WTC11 (cell line): ENCODE data around the gene PEX7. TPM values are rescaled to one million over a fixed set of nuclear protein-coding genes. Genes with fewer than 3 reads are reported as not detected.

Experiments
- ATAC-seq: fragments of 200-7000 bp; cut with Tn5 transposase; 2 replicates; pipeline ENCODE4 v1.10.0; 2021; ENCODE audit warnings: mild to moderate bottlenecking, moderate library complexity
- CTCF ChIA-PET: fragments of 300-600 bp; sonication (Branson Sonifier 250); formaldehyde crosslinking; loops from one replicate; lab custom pipeline; 2021; ENCODE audit warnings: antibody characterized with exemption; lab: Charles Lee
- POLR2A ChIA-PET: fragments of 350-600 bp; sonication (Branson Sonifier 250); formaldehyde crosslinking; loops from one replicate; lab custom pipeline; 2021; ENCODE audit warnings: antibody characterized with exemption; lab: Charles Lee
- DNase-seq: peaks from one replicate; pipeline ENCODE4 v3.0.0; 2021; ENCODE audit warnings: low spot score
- H3K27ac Mint-ChIP-seq: 2 replicates; pipeline ENCODE4 v1.8.0; 2021; ENCODE audit warnings: mixed read lengths
- H3K27me3 Mint-ChIP-seq: 2 replicates; pipeline ENCODE4 v1.8.0; 2021; ENCODE audit warnings: low read depth, mild to moderate bottlenecking, moderate library complexity, mixed read lengths
- H3K36me3 Mint-ChIP-seq: 2 replicates; pipeline ENCODE4 v1.8.0; 2021; ENCODE audit warnings: mixed read lengths
- H3K4me1 Mint-ChIP-seq: 2 replicates; pipeline ENCODE4 v1.8.0; 2022; ENCODE audit warnings: mixed read lengths
- H3K4me3 Mint-ChIP-seq: 2 replicates; pipeline ENCODE4 v1.8.0; 2021; ENCODE audit warnings: mild to moderate bottlenecking, moderate library complexity, mixed read lengths
- H3K9me3 Mint-ChIP-seq: 2 replicates; pipeline ENCODE4 v1.8.0; 2021; ENCODE audit warnings: mixed read lengths
- ETV6 ChIP-seq: sonication (generic); formaldehyde crosslinking; IDR thresholded peaks from 2 replicates; pipeline ENCODE4 v1.8.1; 2022; ENCODE audit warnings: mild to moderate bottlenecking, missing genetic modification reagents
- FOXP1 ChIP-seq: sonication (generic); formaldehyde crosslinking; IDR thresholded peaks from 2 replicates; pipeline ENCODE4 v1.8.0; 2022; ENCODE audit warnings: missing genetic modification reagents, mild to moderate bottlenecking, moderate library complexity, borderline replicate concordance
- GABPB1 ChIP-seq: sonication (generic); formaldehyde crosslinking; IDR thresholded peaks from 2 replicates; pipeline ENCODE4 v1.8.1; 2023; ENCODE audit warnings: mild to moderate bottlenecking, missing genetic modification reagents
- KAT7 ChIP-seq: sonication (generic); formaldehyde crosslinking; IDR thresholded peaks from 2 replicates; pipeline ENCODE4 v1.8.1; 2023; ENCODE audit warnings: missing genetic modification reagents, mild to moderate bottlenecking, borderline replicate concordance
- NFATC4 ChIP-seq: fragments of 250-450 bp; sonication (Bioruptor Pico); IDR thresholded peaks from 2 replicates; pipeline ENCODE4 v1.9.0; 2021; ENCODE audit warnings: mild to moderate bottlenecking
- NR1H2 ChIP-seq: sonication (generic); formaldehyde crosslinking; IDR thresholded peaks from 2 replicates; pipeline ENCODE4 v1.9.0; 2021; ENCODE audit warnings: mild to moderate bottlenecking, moderate library complexity, missing genetic modification reagents
- RORB ChIP-seq: fragments of 250-450 bp; sonication (Bioruptor Pico); IDR thresholded peaks from 2 replicates; pipeline ENCODE4 v1.9.0; 2021; ENCODE audit warnings: mild to moderate bottlenecking
- SP1 ChIP-seq: sonication (generic); formaldehyde crosslinking; conservative IDR thresholded peaks from 2 replicates; pipeline ENCODE4 v1.8.1; 2022; ENCODE audit warnings: missing genetic modification reagents
- TCF7 ChIP-seq: sonication (generic); formaldehyde crosslinking; IDR thresholded peaks from 2 replicates; pipeline ENCODE4 v1.8.0; 2022; ENCODE audit warnings: mild to moderate bottlenecking, low read depth, missing genetic modification reagents, moderate library complexity
- TEAD1 ChIP-seq: sonication (generic); formaldehyde crosslinking; IDR thresholded peaks from 2 replicates; pipeline ENCODE4 v1.8.0; 2022; ENCODE audit warnings: mild to moderate bottlenecking, missing genetic modification reagents
- ZNF317 ChIP-seq: sonication (generic); formaldehyde crosslinking; IDR thresholded peaks from 2 replicates; pipeline ENCODE4 v1.8.1; 2023; ENCODE audit warnings: low read depth, mild to moderate bottlenecking, moderate library complexity, missing genetic modification reagents, borderline replicate concordance
- total RNA-seq: library from RNA; stranded (reverse); gene quantifications from 3 replicates; pipeline ENCODE4 v1.2.3, GENCODE V29; 2021
- TF ChIP-seq, protein P1 (sequence below): fragments of 200-600 bp; IDR thresholded peaks from 2 replicates; pipeline ENCODE4 v1.8.0; 2022; ENCODE audit warnings: antibody characterized with exemption
- TF ChIP-seq, protein P2 (sequence below): sonication (generic); formaldehyde crosslinking; IDR thresholded peaks from 2 replicates; pipeline ENCODE4 v1.8.0; 2023; ENCODE audit warnings: missing genetic modification reagents, mild to moderate bottlenecking, borderline replicate concordance
- TF ChIP-seq, protein P3 (sequence below): sonication (generic); formaldehyde crosslinking; IDR thresholded peaks from 2 replicates; pipeline ENCODE4 v1.8.0; 2022; ENCODE audit warnings: mild to moderate bottlenecking, missing genetic modification reagents
- TF ChIP-seq, protein P4 (sequence below): sonication (generic); formaldehyde crosslinking; IDR thresholded peaks from 2 replicates; pipeline ENCODE4 v1.8.0; 2022; ENCODE audit warnings: mild to moderate bottlenecking, missing genetic modification reagents
- TF ChIP-seq, protein P5 (sequence below): fragments of 250-450 bp; sonication (Bioruptor Pico); IDR thresholded peaks from 2 replicates; pipeline ENCODE4 v1.9.0; 2021; ENCODE audit warnings: mild to moderate bottlenecking
- TF ChIP-seq, protein P6 (sequence below): fragments of 250-450 bp; sonication (Bioruptor Pico); conservative IDR thresholded peaks from 2 replicates; pipeline ENCODE4 v1.9.0; 2021; ENCODE audit warnings: mild to moderate bottlenecking

PEX7 gene
- total RNA-seq, 1 experiment from 2014 or later: 9.8 TPM

DNA sequence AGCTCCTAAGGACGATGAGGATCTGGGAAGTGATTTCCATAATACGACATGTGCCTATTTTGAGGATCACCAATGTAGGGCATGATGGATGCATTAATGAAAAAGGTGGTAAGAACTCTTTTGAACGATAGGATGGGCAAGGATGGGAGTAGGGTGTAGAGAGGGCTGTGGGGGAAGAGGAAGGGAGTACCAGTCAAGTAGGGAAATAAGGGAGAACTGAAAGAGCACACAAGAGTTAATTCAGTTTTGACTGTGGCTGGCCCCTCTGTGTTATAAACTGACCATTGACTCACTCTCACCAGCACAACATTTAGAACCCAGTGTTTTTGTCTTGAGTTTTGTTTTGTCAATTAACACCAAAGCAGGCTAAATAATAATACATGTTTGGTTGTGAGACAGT, 132.7 kb downstream of the PEX7 start (continued):
- TF ChIP-seq ZNF317 (CRISPR knock-in tag) (no peak), GABPB1 (no peak), NFATC4 (CRISPR knock-in tag) (no peak), TCF7 (CRISPR knock-in tag) (no peak)
- TF ChIP-seq, protein P1, sequence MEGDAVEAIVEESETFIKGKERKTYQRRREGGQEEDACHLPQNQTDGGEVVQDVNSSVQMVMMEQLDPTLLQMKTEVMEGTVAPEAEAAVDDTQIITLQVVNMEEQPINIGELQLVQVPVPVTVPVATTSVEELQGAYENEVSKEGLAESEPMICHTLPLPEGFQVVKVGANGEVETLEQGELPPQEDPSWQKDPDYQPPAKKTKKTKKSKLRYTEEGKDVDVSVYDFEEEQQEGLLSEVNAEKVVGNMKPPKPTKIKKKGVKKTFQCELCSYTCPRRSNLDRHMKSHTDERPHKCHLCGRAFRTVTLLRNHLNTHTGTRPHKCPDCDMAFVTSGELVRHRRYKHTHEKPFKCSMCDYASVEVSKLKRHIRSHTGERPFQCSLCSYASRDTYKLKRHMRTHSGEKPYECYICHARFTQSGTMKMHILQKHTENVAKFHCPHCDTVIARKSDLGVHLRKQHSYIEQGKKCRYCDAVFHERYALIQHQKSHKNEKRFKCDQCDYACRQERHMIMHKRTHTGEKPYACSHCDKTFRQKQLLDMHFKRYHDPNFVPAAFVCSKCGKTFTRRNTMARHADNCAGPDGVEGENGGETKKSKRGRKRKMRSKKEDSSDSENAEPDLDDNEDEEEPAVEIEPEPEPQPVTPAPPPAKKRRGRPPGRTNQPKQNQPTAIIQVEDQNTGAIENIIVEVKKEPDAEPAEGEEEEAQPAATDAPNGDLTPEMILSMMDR: no peak
- TF ChIP-seq, protein P2, sequence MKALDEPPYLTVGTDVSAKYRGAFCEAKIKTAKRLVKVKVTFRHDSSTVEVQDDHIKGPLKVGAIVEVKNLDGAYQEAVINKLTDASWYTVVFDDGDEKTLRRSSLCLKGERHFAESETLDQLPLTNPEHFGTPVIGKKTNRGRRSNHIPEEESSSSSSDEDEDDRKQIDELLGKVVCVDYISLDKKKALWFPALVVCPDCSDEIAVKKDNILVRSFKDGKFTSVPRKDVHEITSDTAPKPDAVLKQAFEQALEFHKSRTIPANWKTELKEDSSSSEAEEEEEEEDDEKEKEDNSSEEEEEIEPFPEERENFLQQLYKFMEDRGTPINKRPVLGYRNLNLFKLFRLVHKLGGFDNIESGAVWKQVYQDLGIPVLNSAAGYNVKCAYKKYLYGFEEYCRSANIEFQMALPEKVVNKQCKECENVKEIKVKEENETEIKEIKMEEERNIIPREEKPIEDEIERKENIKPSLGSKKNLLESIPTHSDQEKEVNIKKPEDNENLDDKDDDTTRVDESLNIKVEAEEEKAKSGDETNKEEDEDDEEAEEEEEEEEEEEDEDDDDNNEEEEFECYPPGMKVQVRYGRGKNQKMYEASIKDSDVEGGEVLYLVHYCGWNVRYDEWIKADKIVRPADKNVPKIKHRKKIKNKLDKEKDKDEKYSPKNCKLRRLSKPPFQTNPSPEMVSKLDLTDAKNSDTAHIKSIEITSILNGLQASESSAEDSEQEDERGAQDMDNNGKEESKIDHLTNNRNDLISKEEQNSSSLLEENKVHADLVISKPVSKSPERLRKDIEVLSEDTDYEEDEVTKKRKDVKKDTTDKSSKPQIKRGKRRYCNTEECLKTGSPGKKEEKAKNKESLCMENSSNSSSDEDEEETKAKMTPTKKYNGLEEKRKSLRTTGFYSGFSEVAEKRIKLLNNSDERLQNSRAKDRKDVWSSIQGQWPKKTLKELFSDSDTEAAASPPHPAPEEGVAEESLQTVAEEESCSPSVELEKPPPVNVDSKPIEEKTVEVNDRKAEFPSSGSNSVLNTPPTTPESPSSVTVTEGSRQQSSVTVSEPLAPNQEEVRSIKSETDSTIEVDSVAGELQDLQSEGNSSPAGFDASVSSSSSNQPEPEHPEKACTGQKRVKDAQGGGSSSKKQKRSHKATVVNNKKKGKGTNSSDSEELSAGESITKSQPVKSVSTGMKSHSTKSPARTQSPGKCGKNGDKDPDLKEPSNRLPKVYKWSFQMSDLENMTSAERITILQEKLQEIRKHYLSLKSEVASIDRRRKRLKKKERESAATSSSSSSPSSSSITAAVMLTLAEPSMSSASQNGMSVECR (CRISPR knock-in tag): no peak
- TF ChIP-seq, protein P3, sequence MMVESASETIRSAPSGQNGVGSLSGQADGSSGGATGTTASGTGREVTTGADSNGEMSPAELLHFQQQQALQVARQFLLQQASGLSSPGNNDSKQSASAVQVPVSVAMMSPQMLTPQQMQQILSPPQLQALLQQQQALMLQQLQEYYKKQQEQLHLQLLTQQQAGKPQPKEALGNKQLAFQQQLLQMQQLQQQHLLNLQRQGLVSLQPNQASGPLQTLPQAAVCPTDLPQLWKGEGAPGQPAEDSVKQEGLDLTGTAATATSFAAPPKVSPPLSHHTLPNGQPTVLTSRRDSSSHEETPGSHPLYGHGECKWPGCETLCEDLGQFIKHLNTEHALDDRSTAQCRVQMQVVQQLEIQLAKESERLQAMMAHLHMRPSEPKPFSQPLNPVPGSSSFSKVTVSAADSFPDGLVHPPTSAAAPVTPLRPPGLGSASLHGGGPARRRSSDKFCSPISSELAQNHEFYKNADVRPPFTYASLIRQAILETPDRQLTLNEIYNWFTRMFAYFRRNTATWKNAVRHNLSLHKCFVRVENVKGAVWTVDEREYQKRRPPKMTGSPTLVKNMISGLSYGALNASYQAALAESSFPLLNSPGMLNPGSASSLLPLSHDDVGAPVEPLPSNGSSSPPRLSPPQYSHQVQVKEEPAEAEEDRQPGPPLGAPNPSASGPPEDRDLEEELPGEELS (CRISPR knock-in tag): no peak

DNA sequence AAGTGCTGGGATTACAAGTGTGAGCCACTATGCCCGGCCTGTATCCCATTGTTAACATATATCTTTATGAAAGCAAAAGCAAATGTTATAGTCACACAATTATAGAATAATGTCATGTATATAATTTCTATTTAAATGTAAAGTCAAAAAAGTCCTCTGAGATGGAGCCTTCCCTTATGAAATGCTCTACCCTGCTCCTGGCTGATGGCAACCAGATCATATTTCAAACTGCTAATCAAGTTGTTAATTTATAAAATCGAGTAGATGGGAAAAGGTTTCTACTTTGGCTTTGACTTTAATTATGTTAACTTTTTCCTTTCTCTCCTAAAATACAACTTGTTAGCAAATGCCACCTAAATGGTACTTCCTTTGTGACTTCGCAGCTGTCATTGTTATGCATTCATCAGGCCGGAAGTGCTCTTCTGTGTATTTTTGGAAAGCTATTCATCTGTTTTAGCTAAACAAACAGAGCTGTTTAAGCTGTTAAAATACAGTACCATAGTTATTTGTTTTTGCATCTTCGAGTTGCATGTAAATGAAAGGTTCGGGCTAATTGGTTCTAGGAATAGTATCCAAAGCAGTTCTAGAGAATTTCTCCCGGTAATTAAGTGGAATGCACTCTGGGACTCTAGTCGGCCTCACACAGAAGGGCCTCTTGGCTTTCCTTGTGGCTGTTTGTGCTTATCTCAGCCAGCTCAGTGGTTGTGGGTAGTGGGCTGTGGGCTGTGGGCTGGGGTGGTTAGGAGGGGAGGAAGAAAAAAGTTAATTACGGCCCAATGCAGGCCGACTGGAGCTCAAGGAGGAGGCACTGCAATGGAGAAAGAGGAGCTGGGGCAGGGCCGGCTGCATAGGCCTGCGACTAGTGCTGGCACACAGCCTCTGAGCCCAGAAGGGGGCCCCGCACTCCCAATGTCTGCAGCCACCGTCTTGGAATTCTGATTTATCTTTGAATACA, 134.5 kb downstream of the PEX7 start:
- ATAC-seq: peak; percentile 70
- H3K27me3 Mint-ChIP-seq: no peaks in the 10 kb centered on the region
- H3K36me3 Mint-ChIP-seq: no peaks in the 10 kb centered on the region
- ChIA-PET POLR2A (interaction anchor here (0.5 to 2.1 kb wide), 4 partner anchors 33 to 694 kb away, joined by 3 to 4 read pairs (median 4); partner anchors contain the start of gene OLIG3), CTCF (interaction anchor here (0.8 to 3.5 kb wide), 10 partner anchors 12 to 164 kb away, joined by 3 to 16 read pairs (median 5); partner anchors contain the start of genes MAP3K5 and SLC35D3)
- H3K4me3 Mint-ChIP-seq: peak overlapping the region; percentile 38
- H3K4me1 Mint-ChIP-seq: peaks cover 72% of the 10 kb centered on the region
- DNase-seq: peak; percentile 66
- peak overlapping the region; percentile 99 for H3K27ac Mint-ChIP-seq
- no peaks in the 10 kb centered on the region for H3K9me3 Mint-ChIP-seq
- TF ChIP-seq, protein P3 (CRISPR knock-in tag): peak; percentile 98; the same call in 1 of the 2 replicates
- TF ChIP-seq KAT7 (CRISPR knock-in tag) (no peak), RORB (CRISPR knock-in tag) (no peak), NR1H2 (CRISPR knock-in tag) (no peak), FOXP1 (peak; percentile 91), ETV6 (CRISPR knock-in tag) (peak; percentile 51; the same call in 1 of the 2 replicates), SP1 (CRISPR knock-in tag) (peak; percentile 38; the same call in 1 of the 2 replicates), TEAD1 (CRISPR knock-in tag) (peak; percentile 70; the same call in 1 of the 2 replicates)
- TF ChIP-seq, protein P4, sequence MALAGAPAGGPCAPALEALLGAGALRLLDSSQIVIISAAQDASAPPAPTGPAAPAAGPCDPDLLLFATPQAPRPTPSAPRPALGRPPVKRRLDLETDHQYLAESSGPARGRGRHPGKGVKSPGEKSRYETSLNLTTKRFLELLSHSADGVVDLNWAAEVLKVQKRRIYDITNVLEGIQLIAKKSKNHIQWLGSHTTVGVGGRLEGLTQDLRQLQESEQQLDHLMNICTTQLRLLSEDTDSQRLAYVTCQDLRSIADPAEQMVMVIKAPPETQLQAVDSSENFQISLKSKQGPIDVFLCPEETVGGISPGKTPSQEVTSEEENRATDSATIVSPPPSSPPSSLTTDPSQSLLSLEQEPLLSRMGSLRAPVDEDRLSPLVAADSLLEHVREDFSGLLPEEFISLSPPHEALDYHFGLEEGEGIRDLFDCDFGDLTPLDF (CRISPR knock-in tag): no peak
- TF ChIP-seq, protein P5, sequence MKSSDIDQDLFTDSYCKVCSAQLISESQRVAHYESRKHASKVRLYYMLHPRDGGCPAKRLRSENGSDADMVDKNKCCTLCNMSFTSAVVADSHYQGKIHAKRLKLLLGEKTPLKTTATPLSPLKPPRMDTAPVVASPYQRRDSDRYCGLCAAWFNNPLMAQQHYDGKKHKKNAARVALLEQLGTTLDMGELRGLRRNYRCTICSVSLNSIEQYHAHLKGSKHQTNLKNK: peak; percentile 95
- TF ChIP-seq, protein P6, sequence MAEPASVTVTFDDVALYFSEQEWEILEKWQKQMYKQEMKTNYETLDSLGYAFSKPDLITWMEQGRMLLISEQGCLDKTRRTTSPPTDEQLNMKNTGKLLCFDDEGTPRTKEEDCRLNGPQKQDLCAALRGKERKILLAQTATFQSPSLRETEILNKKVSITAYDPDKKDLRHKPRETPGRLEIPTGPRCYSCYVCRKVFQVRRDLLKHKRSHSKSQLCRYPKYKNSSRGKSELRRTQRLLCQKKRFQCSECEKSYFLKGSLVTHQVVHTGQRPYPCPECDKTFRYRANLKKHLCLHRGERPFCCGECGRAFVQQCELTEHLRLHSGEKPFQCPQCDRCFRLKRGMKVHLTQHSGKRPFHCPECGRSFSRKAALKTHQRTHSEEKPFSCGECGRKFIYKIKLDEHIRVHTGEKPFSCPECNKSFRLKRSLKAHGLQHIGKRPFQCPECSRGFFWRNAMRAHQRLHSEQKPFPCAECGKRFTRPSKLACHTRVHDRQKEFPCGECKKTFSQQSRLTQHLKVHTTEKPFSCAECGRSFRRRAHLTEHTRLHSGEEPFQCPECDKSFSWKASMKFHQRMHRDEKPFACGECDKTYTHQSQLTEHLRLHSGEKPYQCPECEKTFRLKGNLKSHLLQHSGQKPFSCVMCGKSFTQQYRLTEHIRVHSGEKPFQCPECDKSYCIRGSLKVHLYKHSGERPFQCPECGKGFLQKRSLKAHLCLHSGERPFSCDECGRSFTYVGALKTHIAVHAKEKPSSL (CRISPR knock-in tag): peak; percentile 77; the same call in 1 of the 2 replicates
